GM23338 (cell line): Measurements from ENCODE around the gene IQSEC3. TPM values are rescaled to one million over a fixed set of nuclear protein-coding genes. Genes with fewer than 3 reads are reported as not detected.

Source experiments
- ATAC-seq: fragments of 200-7000 bp; cut with Tn5 transposase; 3 replicates; pipeline ENCODE4 v1.9.1; 2020
- DNase-seq: peaks from one replicate; pipeline ENCODE4 v3.0.0-alpha.2; 2015; ENCODE audit warnings: low spot score
- H2AFZ ChIP-seq: fragments of 200-600 bp; sonication (generic); 2 replicates; pipeline ENCODE4 v1.8.0; 2016; ENCODE audit warnings: antibody characterized with exemption, mild to moderate bottlenecking, moderate library complexity
- H3F3A ChIP-seq: fragments of 200-600 bp; sonication (generic); replicated peaks from 2 replicates; pipeline ENCODE4 v1.8.0; 2017; ENCODE audit warnings: antibody characterized with exemption, mixed run types, low read depth
- H3K27ac ChIP-seq: fragments of 200-600 bp; sonication (generic); 2 replicates; pipeline ENCODE4 v1.6.1; 2016; ENCODE audit warnings: low read depth
- H3K27me3 ChIP-seq: fragments of 200-600 bp; sonication (generic); 2 replicates; pipeline ENCODE4 v1.8.0; 2016; ENCODE audit warnings: mild to moderate bottlenecking, mixed run types, moderate library complexity; ENCODE audit not compliant: insufficient read depth
- H3K36me3 ChIP-seq: fragments of 200-600 bp; sonication (generic); 2 replicates; pipeline ENCODE4 v1.8.0; 2016; ENCODE audit warnings: mild to moderate bottlenecking; ENCODE audit not compliant: insufficient read depth
- H3K4me1 ChIP-seq: fragments of 200-600 bp; sonication (generic); 2 replicates; pipeline ENCODE4 v1.8.0; 2016; ENCODE audit warnings: mild to moderate bottlenecking, moderate library complexity; ENCODE audit not compliant: insufficient read depth
- H3K4me2 ChIP-seq: fragments of 200-600 bp; sonication (generic); 2 replicates; pipeline ENCODE4 v1.7.1; 2017; ENCODE audit warnings: mixed run types
- H3K4me3 ChIP-seq: fragments of 200-600 bp; sonication (generic); 2 replicates; pipeline ENCODE4 v1.6.1; 2016; ENCODE audit warnings: mixed run types
- H3K79me2 ChIP-seq: fragments of 200-600 bp; sonication (generic); replicated peaks from 2 replicates; pipeline ENCODE4 v1.8.0; 2017; ENCODE audit warnings: mild to moderate bottlenecking; ENCODE audit not compliant: insufficient read depth
- H3K9me2 ChIP-seq: fragments of 200-600 bp; sonication (generic); 2 replicates; pipeline ENCODE4 v1.8.0; 2017; ENCODE audit not compliant: insufficient read depth
- H4K20me1 ChIP-seq: fragments of 200-600 bp; sonication (generic); replicated peaks from 2 replicates; pipeline ENCODE4 v1.8.0; 2017; ENCODE audit warnings: mild to moderate bottlenecking; ENCODE audit not compliant: insufficient read depth
- H3K27ac Mint-ChIP-seq: 2 replicates; pipeline ENCODE4 v1.8.0; 2020; ENCODE audit warnings: inconsistent platforms, mild to moderate bottlenecking, moderate library complexity, mixed read lengths
- H3K27me3 Mint-ChIP-seq: 3 replicates; pipeline ENCODE4 v1.8.0; 2022; ENCODE audit warnings: low read depth, mild to moderate bottlenecking, moderate library complexity, mixed read lengths, inconsistent platforms; ENCODE audit not compliant: insufficient read depth, poor library complexity
- H3K36me3 Mint-ChIP-seq: 3 replicates; pipeline ENCODE4 v1.8.0; 2021; ENCODE audit warnings: low read depth, mild to moderate bottlenecking, inconsistent platforms, moderate library complexity, mixed read lengths
- H3K4me1 Mint-ChIP-seq: 3 replicates; pipeline ENCODE4 v1.8.0; 2020; ENCODE audit warnings: mild to moderate bottlenecking, inconsistent platforms, mixed read lengths
- H3K4me3 Mint-ChIP-seq: 3 replicates; pipeline ENCODE4 v1.8.0; 2021; ENCODE audit warnings: moderate library complexity, mild to moderate bottlenecking, inconsistent platforms, mixed read lengths
- H3K9me3 Mint-ChIP-seq: 3 replicates; pipeline ENCODE4 v1.8.0; 2020; ENCODE audit warnings: moderate library complexity, mild to moderate bottlenecking, inconsistent platforms, mixed read lengths
- CREB1 ChIP-seq: fragments of 250-450 bp; sonication (Bioruptor Pico); IDR thresholded peaks from 2 replicates; pipeline ENCODE4 v1.5.0; 2020; ENCODE audit warnings: low read depth, mild to moderate bottlenecking, moderate library complexity
- CTCF ChIP-seq, 2 experiments: fragments of 200-600 bp in 1 of 2; sonication (generic) in 1 of 2; conservative IDR thresholded peaks; 2 replicates each; pipeline versions ENCODE4 v1.5.1 to v1.6.1; 2016 to 2017; ENCODE audit warnings: antibody characterized with exemption in 2 of 2, low read depth in 2 of 2, mild to moderate bottlenecking in 2 of 2, moderate library complexity in 1 of 2
- ETS1 ChIP-seq: IDR thresholded peaks from 2 replicates; pipeline ENCODE4 v1.6.1; 2016; ENCODE audit warnings: antibody characterized with exemption
- EZH2phosphoT487 ChIP-seq: fragments of 200-600 bp; sonication (generic); IDR thresholded peaks from one replicate; pipeline ENCODE4 v1.8.1; 2018; ENCODE audit warnings: antibody characterized with exemption; ENCODE audit not compliant: unreplicated experiment
- JUNB ChIP-seq: IDR thresholded peaks from one replicate; pipeline ENCODE4 v1.6.1; 2016; ENCODE audit warnings: antibody characterized with exemption; ENCODE audit not compliant: unreplicated experiment
- NANOG ChIP-seq: IDR thresholded peaks from 2 replicates; pipeline ENCODE4 v1.6.1; 2016; ENCODE audit warnings: antibody characterized with exemption, borderline replicate concordance
- POLR2AphosphoS5 ChIP-seq: IDR thresholded peaks from 2 replicates; pipeline ENCODE4 v1.6.1; 2016; ENCODE audit warnings: antibody characterized with exemption, low read depth
- REST ChIP-seq: IDR thresholded peaks from one replicate; pipeline ENCODE4 v1.6.1; 2018; ENCODE audit warnings: antibody characterized with exemption; ENCODE audit not compliant: unreplicated experiment
- STAT1 ChIP-seq: IDR thresholded peaks from one replicate; pipeline ENCODE4 v1.6.1; 2016; ENCODE audit warnings: antibody characterized with exemption; ENCODE audit not compliant: unreplicated experiment
- ZNF114 ChIP-seq: fragments of 250-450 bp; sonication (Bioruptor Pico); IDR thresholded peaks from 2 replicates; pipeline ENCODE4 v1.5.0; 2020; ENCODE audit warnings: mild to moderate bottlenecking, moderate library complexity
- ZNF331 ChIP-seq: fragments of 250-450 bp; sonication (Bioruptor Pico); IDR thresholded peaks from 2 replicates; pipeline ENCODE4 v1.5.0; 2020; ENCODE audit warnings: low read depth, mild to moderate bottlenecking, moderate library complexity
- polyA plus RNA-seq: library from polyadenylated mRNA; unstranded; fragments of >200 nt; fragmentation: Nextera tagmentation; extraction: Ambion mirVana; gene quantifications from 2 replicates; pipeline ENCODE4 v1.2.1, GENCODE V29; 2016
- total RNA-seq: library from RNA; depleted of rRNA; stranded (reverse); fragments of >200 nt; shearing (Covaris generic); gene quantifications from 2 replicates; pipeline ENCODE4 v1.2.3, GENCODE V29; 2014

IQSEC3 gene
- total and polyA plus RNA-seq, 2 experiments from 2014 or later = 2.1 to 3.6 TPM

- TF ChIP-seq ETS1 (no peak), EZH2phosphoT487 (no peak), REST (no peak), ZNF331 (CRISPR knock-in tag) (no peak), JUNB (no peak), CREB1 (CRISPR knock-in tag) (no peak), NANOG (no peak)
- Histone ChIP-seq H3K4me1 (peaks cover 27% of the 10 kb centered on the region), H4K20me1 (no peaks in the 10 kb centered on the region), H3F3A (0 out of 2 replicates have a peak, but pooled peaks cover 4% of the 10 kb centered on the region), H3K4me2 (no peak overlapping the region), H3K36me3 (no peaks in the 10 kb centered on the region), H3K9me2 (no peaks in the 10 kb centered on the region), H3K27ac (no peak overlapping the region), H3K79me2 (no peaks in the 10 kb centered on the region), H3K4me3 (no peak overlapping the region), H2AFZ (no peak overlapping the region), H3K27me3 (peaks cover 5% of the 10 kb centered on the region; the same call in 1 of the 2 replicates)
- Mint-ChIP-seq H3K4me1 (peaks cover 68% of the 10 kb centered on the region), H3K27me3 (peaks cover 22% of the 10 kb centered on the region), H3K4me3 (no peak overlapping the region), H3K36me3 (no peaks in the 10 kb centered on the region), H3K27ac (no peak overlapping the region), H3K9me3 (no peaks in the 10 kb centered on the region)
- ATAC-seq (no peak), DNase-seq (no peak)
Observed at GRCh38 chr12:145369-145960, 78.9 kb downstream of the IQSEC3 start.

- no peaks in the 10 kb centered on the region for H3K36me3 Mint-ChIP-seq
- H3K27me3 Mint-ChIP-seq = peaks cover 10% of the 10 kb centered on the region
- Histone ChIP-seq H3K4me1 (peaks cover 16% of the 10 kb centered on the region), H3K27me3 (no peaks in the 10 kb centered on the region), H3K9me2 (no peaks in the 10 kb centered on the region), H3K36me3 (no peaks in the 10 kb centered on the region), H3K4me2 (no peak overlapping the region), H3K79me2 (no peaks in the 10 kb centered on the region), H3K27ac (no peak overlapping the region), H3K4me3 (no peak overlapping the region), H2AFZ (no peak overlapping the region), H4K20me1 (no peaks in the 10 kb centered on the region), H3F3A (0 out of 2 replicates have a peak, but pooled peaks cover 4% of the 10 kb centered on the region)
- H3K9me3 Mint-ChIP-seq = no peaks in the 10 kb centered on the region
- no peak overlapping the region for H3K4me3 Mint-ChIP-seq
- peaks cover 62% of the 10 kb centered on the region for H3K4me1 Mint-ChIP-seq
- ATAC-seq (no peak), DNase-seq (no peak)
- no peak for TF ChIP-seq ZNF331 (CRISPR knock-in tag)
- TF ChIP-seq EZH2phosphoT487 = no peak
- TF ChIP-seq STAT1 = no peak
- TF ChIP-seq POLR2AphosphoS5 = no peak
- no peak for TF ChIP-seq ZNF114
- TF ChIP-seq CTCF (conservative IDR thresholded peaks at IDR 0.05; ENCODE audit: low read depth in 2 of 2) = no peak
- no peak overlapping the region for H3K27ac Mint-ChIP-seq
Observed at GRCh38 chr12:147242-147641, 80.7 kb downstream of the IQSEC3 start.
